Measurements from ENCODE around the gene MIPOL1.

The MIPOL1 gene

GRCh38 chr14:37583358-37584210, 385.8 kb downstream of the MIPOL1 start:
- H3K27me3 ChIP-seq (ENCODE audit: insufficient read depth, low read length, poor library complexity, severe bottlenecking): no peaks in the 10 kb centered on the region
- no peak overlapping the region for H3K4me3 ChIP-seq (ENCODE audit: low read length, poor library complexity, severe bottlenecking)
- no peaks in the 10 kb centered on the region for H3K9me2 ChIP-seq (replicated peaks; ENCODE audit: low read depth, low read length)
- no peaks in the 10 kb centered on the region for H4K20me1 ChIP-seq (ENCODE audit: insufficient read depth, low read length, poor library complexity, severe bottlenecking)
- H3K79me2 ChIP-seq (ENCODE audit: insufficient read depth, low read length): no peaks in the 10 kb centered on the region
- H3K36me3 ChIP-seq (ENCODE audit: insufficient read depth, low read length): no peaks in the 10 kb centered on the region
- no peaks in the 10 kb centered on the region for H3K4me1 ChIP-seq (ENCODE audit: insufficient read depth, low read length, poor library complexity, severe bottlenecking)
- H3K4me2 ChIP-seq (ENCODE audit: low read depth, low read length, poor library complexity, severe bottlenecking): no peak overlapping the region
- TF ChIP-seq CTCF (conservative IDR thresholded peaks at IDR 0.05; ENCODE audit: low read length) (no peak), EZH2phosphoT487 (IDR thresholded peaks at IDR 0.05; ENCODE audit: borderline replicate concordance) (no peak)
- H2AFZ ChIP-seq (ENCODE audit: low read length): no peak overlapping the region
- no peaks in the 10 kb centered on the region for H3F3A ChIP-seq (ENCODE audit: low read depth)
- H3K9me3 ChIP-seq (ENCODE audit: insufficient read depth, low read depth, low read length): no peaks in the 10 kb centered on the region
- H3K9ac ChIP-seq (ENCODE audit: low read depth, low read length, poor library complexity, severe bottlenecking): no peak overlapping the region

DNA sequence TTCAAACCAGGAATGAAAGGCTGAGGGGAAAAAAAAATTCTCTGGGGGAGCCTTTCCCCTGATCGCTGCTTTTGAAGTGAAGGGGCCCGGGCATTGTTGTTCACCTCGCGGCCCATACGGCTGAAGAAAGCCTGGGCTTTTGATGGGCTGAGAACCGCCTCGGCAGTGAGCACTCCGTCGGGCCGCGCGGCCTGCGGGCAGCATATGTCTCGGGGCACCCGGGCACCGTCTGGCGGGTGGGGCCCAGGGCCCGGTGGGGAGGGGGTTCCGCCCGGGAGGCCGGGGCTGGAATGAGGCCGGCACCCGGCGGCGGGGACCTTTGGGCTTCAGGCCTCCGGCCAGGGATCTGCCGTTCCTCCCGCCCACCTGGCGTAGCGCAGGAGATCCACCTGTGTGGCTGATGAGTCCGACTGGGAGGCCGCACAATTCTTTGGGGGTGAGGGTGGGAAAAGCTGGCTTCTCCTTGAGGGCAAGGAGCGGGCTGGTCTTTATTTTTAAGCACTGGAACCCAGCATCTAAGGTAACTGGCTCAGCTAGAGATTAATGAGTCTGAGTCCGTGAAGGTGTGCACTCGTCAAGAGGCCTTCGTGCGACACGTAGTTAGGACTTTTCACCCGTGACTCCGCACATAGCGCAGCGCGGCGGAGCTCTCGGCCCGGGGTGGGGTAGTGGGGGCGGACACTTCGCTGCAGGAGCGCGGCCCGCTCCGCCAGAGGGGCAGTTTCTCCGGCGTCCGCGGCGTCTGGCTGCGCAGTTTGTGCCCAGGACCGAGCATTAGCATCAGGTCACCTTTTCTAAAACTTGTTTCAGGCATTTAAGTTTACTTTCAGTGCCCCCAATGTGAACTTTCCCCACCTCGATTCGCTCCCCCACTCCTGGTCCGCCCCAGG, 386.7 kb downstream of the MIPOL1 start:
- Histone ChIP-seq H3K79me2 (ENCODE audit: insufficient read depth, low read length) (no peaks in the 10 kb centered on the region), H3K9ac (ENCODE audit: low read depth, low read length, poor library complexity, severe bottlenecking) (no peak overlapping the region), H4K20me1 (ENCODE audit: insufficient read depth, low read length, poor library complexity, severe bottlenecking) (no peaks in the 10 kb centered on the region), H3K9me2 (replicated peaks; ENCODE audit: low read depth, low read length) (no peaks in the 10 kb centered on the region), H3F3A (ENCODE audit: low read depth) (no peaks in the 10 kb centered on the region), H3K27me3 (ENCODE audit: insufficient read depth, low read length, poor library complexity, severe bottlenecking) (no peaks in the 10 kb centered on the region), H2AFZ (ENCODE audit: low read length) (no peak overlapping the region), H3K4me2 (ENCODE audit: low read depth, low read length, poor library complexity, severe bottlenecking) (no peak overlapping the region), H3K4me3 (ENCODE audit: low read length, poor library complexity, severe bottlenecking) (no peak overlapping the region), H3K36me3 (ENCODE audit: insufficient read depth, low read length) (no peaks in the 10 kb centered on the region), H3K4me1 (ENCODE audit: insufficient read depth, low read length, poor library complexity, severe bottlenecking) (no peaks in the 10 kb centered on the region), H3K9me3 (ENCODE audit: insufficient read depth, low read depth, low read length) (no peaks in the 10 kb centered on the region)
- TF ChIP-seq EZH2phosphoT487 (IDR thresholded peaks at IDR 0.05; ENCODE audit: borderline replicate concordance): no peak
- no peak for TF ChIP-seq CTCF (conservative IDR thresholded peaks at IDR 0.05; ENCODE audit: low read length)

- H3K9me2 ChIP-seq (replicated peaks; ENCODE audit: low read depth, low read length): no peaks in the 10 kb centered on the region
- TF ChIP-seq CTCF (conservative IDR thresholded peaks at IDR 0.05; ENCODE audit: low read length) (no peak), EZH2phosphoT487 (IDR thresholded peaks at IDR 0.05; ENCODE audit: borderline replicate concordance) (no peak)
- no peaks in the 10 kb centered on the region for H4K20me1 ChIP-seq (ENCODE audit: insufficient read depth, low read length, poor library complexity, severe bottlenecking)
- H3K9ac ChIP-seq (ENCODE audit: low read depth, low read length, poor library complexity, severe bottlenecking): no peak overlapping the region
- H3K36me3 ChIP-seq (ENCODE audit: insufficient read depth, low read length): no peaks in the 10 kb centered on the region
- no peak overlapping the region for H2AFZ ChIP-seq (ENCODE audit: low read length)
- no peaks in the 10 kb centered on the region for H3F3A ChIP-seq (ENCODE audit: low read depth)
- no peaks in the 10 kb centered on the region for H3K4me1 ChIP-seq (ENCODE audit: insufficient read depth, low read length, poor library complexity, severe bottlenecking)
- no peaks in the 10 kb centered on the region for H3K9me3 ChIP-seq (ENCODE audit: insufficient read depth, low read depth, low read length)
- H3K4me3 ChIP-seq (ENCODE audit: low read length, poor library complexity, severe bottlenecking): no peak overlapping the region
- H3K79me2 ChIP-seq (ENCODE audit: insufficient read depth, low read length): no peaks in the 10 kb centered on the region
- H3K4me2 ChIP-seq (ENCODE audit: low read depth, low read length, poor library complexity, severe bottlenecking): no peak overlapping the region
- H3K27me3 ChIP-seq (ENCODE audit: insufficient read depth, low read length, poor library complexity, severe bottlenecking): no peaks in the 10 kb centered on the region
Measured at GRCh38 chr14:37585101-37585511, 387.4 kb downstream of the MIPOL1 start.
